Measurements from ENCODE around the gene CD84.

DNA sequence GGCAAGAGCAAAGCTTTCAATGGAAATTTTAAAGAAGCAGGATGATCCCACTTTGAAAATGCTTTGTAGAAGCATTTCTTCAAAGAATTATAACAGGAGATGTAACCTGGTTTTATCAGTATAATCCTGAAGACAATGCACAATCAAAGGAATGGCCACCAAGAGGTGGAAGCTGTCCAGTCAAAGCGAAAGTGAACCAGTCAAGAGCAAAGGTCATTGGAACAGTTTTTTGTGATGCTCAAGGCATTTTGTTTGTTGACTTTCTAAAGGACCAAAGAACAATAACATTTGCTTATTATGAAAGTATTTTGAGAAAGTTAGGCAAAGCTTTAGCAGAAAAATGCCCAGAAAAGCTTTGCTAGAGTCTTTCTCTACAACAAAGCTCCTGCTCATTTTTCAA is 5.5 kb upstream of the CD84 start:
- TF ChIP-seq, protein P1, sequence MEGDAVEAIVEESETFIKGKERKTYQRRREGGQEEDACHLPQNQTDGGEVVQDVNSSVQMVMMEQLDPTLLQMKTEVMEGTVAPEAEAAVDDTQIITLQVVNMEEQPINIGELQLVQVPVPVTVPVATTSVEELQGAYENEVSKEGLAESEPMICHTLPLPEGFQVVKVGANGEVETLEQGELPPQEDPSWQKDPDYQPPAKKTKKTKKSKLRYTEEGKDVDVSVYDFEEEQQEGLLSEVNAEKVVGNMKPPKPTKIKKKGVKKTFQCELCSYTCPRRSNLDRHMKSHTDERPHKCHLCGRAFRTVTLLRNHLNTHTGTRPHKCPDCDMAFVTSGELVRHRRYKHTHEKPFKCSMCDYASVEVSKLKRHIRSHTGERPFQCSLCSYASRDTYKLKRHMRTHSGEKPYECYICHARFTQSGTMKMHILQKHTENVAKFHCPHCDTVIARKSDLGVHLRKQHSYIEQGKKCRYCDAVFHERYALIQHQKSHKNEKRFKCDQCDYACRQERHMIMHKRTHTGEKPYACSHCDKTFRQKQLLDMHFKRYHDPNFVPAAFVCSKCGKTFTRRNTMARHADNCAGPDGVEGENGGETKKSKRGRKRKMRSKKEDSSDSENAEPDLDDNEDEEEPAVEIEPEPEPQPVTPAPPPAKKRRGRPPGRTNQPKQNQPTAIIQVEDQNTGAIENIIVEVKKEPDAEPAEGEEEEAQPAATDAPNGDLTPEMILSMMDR (IDR thresholded peaks at IDR 0.05), result no peak
- TF ChIP-seq POLR2A (IDR thresholded peaks at IDR 0.05), result no peak
